HCT116 (cell line): ENCODE data around the gene GNA12. TPM values are rescaled to one million over a fixed set of nuclear protein-coding genes. Genes with fewer than 3 reads are reported as not detected.

Experiments
- ATAC-seq: fragments of 200-7000 bp; cut with Tn5 transposase; 2 replicates; pipeline ENCODE4 v1.9.1; 2020; ENCODE audit warnings: mild to moderate bottlenecking, moderate library complexity
- BruUV-seq: library from RNA; stranded (reverse); fragments of 400-500 nt; replicated peaks from 2 replicates; lab custom pipeline; 2021; lab: Mats Ljungman, UMichigan
- CTCF ChIA-PET: fragments of 300-600 bp; sonication (Branson Sonifier 250); formaldehyde crosslinking; loops from one replicate; lab custom pipeline; 2021; ENCODE audit warnings: antibody characterized with exemption; lab: Charles Lee
- POLR2A ChIA-PET: fragments of 300-600, 350-600 bp; sonication (Branson Sonifier 250); formaldehyde crosslinking; loops from one replicate; lab custom pipeline; 2021; ENCODE audit warnings: antibody characterized with exemption; lab: Charles Lee
- RAD21 ChIA-PET, 2 experiments: fragments of 300-600 bp; sonication (Branson Sonifier 250); formaldehyde crosslinking; loops; one replicate each; lab custom pipeline; 2023; ENCODE audit warnings: low total read pairs in 2 of 2; ENCODE audit not compliant: uncharacterized antibody in 2 of 2, unreplicated experiment in 2 of 2, low non-redundant PET in 1 of 2; lab: Charles Lee
- DNase-seq: peaks from one replicate; pipeline ENCODE4 v3.0.0-alpha.2; 2010; ENCODE audit warnings: low read depth, low spot score
- H2AFZ ChIP-seq: fragments of 200-600 bp; shearing (Covaris generic), sonication (generic); 2 replicates; pipeline ENCODE4 v1.6.1; 2017; ENCODE audit warnings: low read depth, mixed run types, mixed read lengths, antibody characterized with exemption, low read length; ENCODE audit not compliant: poor library complexity, severe bottlenecking
- H3K27ac ChIP-seq: 2 replicates; pipeline ENCODE4 v1.5.1; 2012; ENCODE audit warnings: low read depth, low read length
- H3K27me3 ChIP-seq: fragments of 200-600 bp; sonication (generic); 2 replicates; pipeline ENCODE4 v1.6.1; 2016; ENCODE audit warnings: mixed run types, low read length, mixed read lengths; ENCODE audit not compliant: insufficient read depth
- H3K36me3 ChIP-seq, 2 experiments: fragments of 200-500 bp in 1 of 2; fragments of 200-600 bp in 1 of 2; sonication (Bioruptor generic) in 1 of 2; sonication (generic) in 1 of 2; 2 replicates each; pipeline versions ENCODE4 v1.5.1 to v1.6.1; 2014 to 2016; ENCODE audit warnings: low read length in 2 of 2, inconsistent platforms in 1 of 2, mixed read lengths in 1 of 2, mixed run types in 1 of 2; ENCODE audit not compliant: insufficient read depth in 2 of 2, control insufficient read depth in 1 of 2
- H3K4me1 ChIP-seq, 2 experiments: fragments of 200-600 bp in 1 of 2; sonication (generic) in 1 of 2; 2 replicates each; pipeline versions ENCODE4 v1.5.1 to v1.6.1; 2012 to 2017; ENCODE audit warnings: low read length in 2 of 2, inconsistent platforms in 1 of 2, mild to moderate bottlenecking in 1 of 2, mixed read lengths in 1 of 2, mixed run types in 1 of 2, moderate library complexity in 1 of 2; ENCODE audit not compliant: insufficient read depth in 2 of 2, control insufficient read depth in 1 of 2
- H3K4me2 ChIP-seq: fragments of 200-600 bp; sonication (generic); 2 replicates; pipeline ENCODE4 v1.6.1; 2017; ENCODE audit warnings: mixed run types, low read length, mixed read lengths
- H3K4me3 ChIP-seq, 2 experiments: fragments of 200-600 bp in 1 of 2; sonication (generic) in 1 of 2; replicated peaks in 1 of 2; 2 replicates each; pipeline ENCODE4 v1.5.1; 2011 to 2016; ENCODE audit warnings: low read length in 2 of 2, control low read depth in 1 of 2, low read depth in 1 of 2, mild to moderate bottlenecking in 1 of 2, mixed read lengths in 1 of 2, mixed run types in 1 of 2
- H3K79me2 ChIP-seq: fragments of 200-600 bp; sonication (generic); 2 replicates; pipeline ENCODE4 v1.6.1; 2017; ENCODE audit warnings: mild to moderate bottlenecking, mixed run types, low read length, moderate library complexity, mixed read lengths; ENCODE audit not compliant: insufficient read depth
- H3K9ac ChIP-seq: fragments of 200-600 bp; sonication (generic); 2 replicates; pipeline ENCODE4 v1.6.1; 2016; ENCODE audit warnings: low read length, mixed read lengths
- H3K9me2 ChIP-seq: fragments of 200-600 bp; sonication (generic), shearing (Covaris generic); 2 replicates; pipeline ENCODE4 v1.6.1; 2017; ENCODE audit warnings: mixed run types, mild to moderate bottlenecking, moderate library complexity; ENCODE audit not compliant: insufficient read depth
- H3K9me3 ChIP-seq, 2 experiments: fragments of 200-500 bp in 1 of 2; fragments of 200-600 bp in 1 of 2; sonication (Bioruptor generic) in 1 of 2; sonication (generic) in 1 of 2; 2 replicates each; pipeline ENCODE4 v1.6.1; 2014 to 2017; ENCODE audit warnings: low read length in 2 of 2, mixed read lengths in 2 of 2, inconsistent platforms in 1 of 2, low read depth in 1 of 2, mild to moderate bottlenecking in 1 of 2, mixed run types in 1 of 2, moderate library complexity in 1 of 2; ENCODE audit not compliant: control insufficient read depth in 1 of 2, insufficient read depth in 1 of 2
- H4K20me1 ChIP-seq: fragments of 200-600 bp; sonication (generic), shearing (Covaris generic); 2 replicates; pipeline ENCODE4 v1.6.1; 2017; ENCODE audit warnings: mixed run types, mild to moderate bottlenecking, moderate library complexity; ENCODE audit not compliant: insufficient read depth
- CBX3 ChIP-seq: IDR thresholded peaks from 2 replicates; pipeline ENCODE4 v1.6.1; 2012; ENCODE audit warnings: low read depth
- CTCF ChIP-seq, 3 experiments: fragments of 200-600 bp in 1 of 3; sonication (generic) in 1 of 3; IDR thresholded peaks in 2 of 3; conservative IDR thresholded peaks in 1 of 3; 2 replicates each; pipeline ENCODE4 v1.5.1; 2012 to 2017; ENCODE audit warnings: low read depth in 2 of 3, low read length in 2 of 3, antibody characterized with exemption in 1 of 3, borderline replicate concordance in 1 of 3, control low read depth in 1 of 3, mild to moderate bottlenecking in 1 of 3, mixed read lengths in 1 of 3, mixed run types in 1 of 3, moderate library complexity in 1 of 3; ENCODE audit not compliant: insufficient read depth in 1 of 3
- EZH2 ChIP-seq: fragments of 200-600 bp; sonication (generic); IDR thresholded peaks from 2 replicates; pipeline ENCODE4 v1.6.1; 2017; ENCODE audit warnings: antibody characterized with exemption, mixed run types
- FOSL1 ChIP-seq: IDR thresholded peaks from 2 replicates; pipeline ENCODE4 v1.6.1; 2012; ENCODE audit warnings: low read depth
- JUND ChIP-seq: IDR thresholded peaks from 2 replicates; pipeline ENCODE4 v1.6.1; 2012
- POLR2A ChIP-seq: IDR thresholded peaks from 2 replicates; pipeline ENCODE4 v1.7.0; 2011; ENCODE audit warnings: borderline replicate concordance; ENCODE audit not compliant: insufficient read depth, insufficient read length; ENCODE audit errors: extremely low read depth
- POLR2AphosphoS5 ChIP-seq: IDR thresholded peaks from 2 replicates; pipeline ENCODE4 v1.6.1; 2011; ENCODE audit warnings: mild to moderate bottlenecking, low read depth, low read length, moderate library complexity
- SIN3A ChIP-seq: IDR thresholded peaks from 2 replicates; pipeline ENCODE4 v1.6.1; 2012; ENCODE audit warnings: low read depth
- SP1 ChIP-seq: IDR thresholded peaks from 2 replicates; pipeline ENCODE4 v1.6.1; 2012; ENCODE audit warnings: low read depth
- YY1 ChIP-seq: IDR thresholded peaks from 2 replicates; pipeline ENCODE4 v1.6.1; 2011; ENCODE audit warnings: low read length, low read depth, moderate library complexity, mild to moderate bottlenecking; ENCODE audit not compliant: insufficient replicate concordance; ENCODE audit errors: extremely low read depth
- ZBTB33 ChIP-seq: IDR thresholded peaks from 2 replicates; pipeline ENCODE4 v1.6.1; 2011; ENCODE audit warnings: mild to moderate bottlenecking, low read length, moderate library complexity; ENCODE audit not compliant: insufficient replicate concordance; ENCODE audit errors: extremely low read depth
- ZFX ChIP-seq: fragments of 450-650 bp; IDR thresholded peaks from 2 replicates; pipeline ENCODE4 v1.6.1; 2017
- intact Hi-C: fragments of 100-400 bp; cut with micrococcal nuclease; formaldehyde crosslinking; loops from 2 replicates; pipeline ENCODE4 v1.10.0; 2022
- total RNA-seq: library from RNA; stranded (reverse); gene quantifications from one replicate; pipeline ENCODE4 v1.2.1, GENCODE V29; 2021; ENCODE audit not compliant: unreplicated experiment

GNA12 gene
- total RNA-seq, 1 experiment from 2014 or later: 32.6 TPM

GRCh38 chr7:2819161-2819953, 24.8 kb downstream of the GNA12 start:
- H3K27ac ChIP-seq: no peak overlapping the region
- ChIA-PET CTCF (no interaction called here), POLR2A (no interaction called here), RAD21 (no interaction called here)
- BruUV-seq: no TSS peak
- intact Hi-C loops: no loop called here
- DNase-seq: no peak
- H3K9me2 ChIP-seq: no peaks in the 10 kb centered on the region
- H3K4me1 ChIP-seq: peaks cover 0 to 13% of the 10 kb centered on the region in 2 experiments; a peak in 1 of 4 replicates
- no peaks in the 10 kb centered on the region for H3K27me3 ChIP-seq
- no peak for ATAC-seq
- no peaks in the 10 kb centered on the region for H3K9me3 ChIP-seq
- H3K79me2 ChIP-seq: peaks cover 93% of the 10 kb centered on the region
- H3K4me3 ChIP-seq: no peak overlapping the region
- no peak overlapping the region for H3K9ac ChIP-seq
- H2AFZ ChIP-seq: no peak overlapping the region
- H4K20me1 ChIP-seq: no peaks in the 10 kb centered on the region; the same call in 1 of the 2 replicates
- H3K4me2 ChIP-seq: no peak overlapping the region
- no peaks in the 10 kb centered on the region for H3K36me3 ChIP-seq
- TF ChIP-seq FOSL1: no peak
- TF ChIP-seq ZBTB33: no peak
- TF ChIP-seq YY1: no peak

DNA sequence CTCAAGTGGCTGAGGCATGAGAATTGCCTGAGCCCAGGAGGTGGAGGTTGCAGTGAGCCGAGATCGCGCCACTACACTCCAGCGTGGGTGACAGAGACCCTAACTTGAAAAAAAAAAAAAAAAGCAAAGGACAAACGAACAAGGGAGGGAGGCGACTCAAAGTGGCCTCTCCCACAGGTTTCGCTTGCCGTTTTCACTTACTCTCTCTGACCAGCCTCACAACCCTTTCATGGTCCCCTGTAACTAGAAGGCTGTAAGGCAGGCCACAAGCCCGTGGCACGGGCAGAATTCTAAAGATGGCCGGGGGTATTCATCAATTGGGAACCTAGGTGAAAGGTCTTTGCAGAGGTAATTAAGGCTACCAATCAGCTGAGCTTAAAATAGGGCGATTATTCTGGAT, 25.5 kb downstream of the GNA12 start:
- Histone ChIP-seq H3K9me2 (no peaks in the 10 kb centered on the region), H3K36me3 (no peaks in the 10 kb centered on the region), H3K4me2 (no peak overlapping the region), H3K27ac (no peak overlapping the region), H3K27me3 (no peaks in the 10 kb centered on the region), H3K4me1 (peaks cover 0 to 13% of the 10 kb centered on the region in 2 experiments; a peak in 1 of 4 replicates), H4K20me1 (no peaks in the 10 kb centered on the region; the same call in 1 of the 2 replicates), H3K79me2 (peaks cover 88% of the 10 kb centered on the region), H3K9ac (no peak overlapping the region), H3K4me3 (no peak overlapping the region), H2AFZ (no peak overlapping the region), H3K9me3 (no peaks in the 10 kb centered on the region)
- RAD21 ChIA-PET: no interaction called here
- ATAC-seq (no peak), DNase-seq (no peak)
- BruUV-seq: no TSS peak
- POLR2A ChIA-PET: no interaction called here
- CTCF ChIA-PET: no interaction called here
- intact Hi-C loops: no loop called here
- TF ChIP-seq POLR2A (no peak), ZFX (no peak), POLR2AphosphoS5 (no peak), EZH2 (no peak), SIN3A (no peak), CBX3 (no peak), SP1 (no peak), CTCF (IDR thresholded peaks at IDR 0.05 in 2 of 3, conservative IDR thresholded peaks at IDR 0.05 in 1 of 3; ENCODE audit: borderline replicate concordance in 1 of 3, insufficient read depth in 1 of 3, low read depth in 2 of 3, low read length in 2 of 3) (no peak), JUND (no peak)
